ENCODE results near the gene SLC29A2. TPM values are rescaled to one million over a fixed set of nuclear protein-coding genes. Genes with fewer than 3 reads are reported as not detected.
"Not testable (repeated sequence)": the region's sequence is repeated elsewhere in the genome, so short reads cannot be mapped to it uniquely, and the experiment has no call there.

Gene SLC29A2
- total and polyA plus RNA-seq, 2 donors (not counting 1 experiment from before 2014, with no cell fraction given) = 16.2 to 18.5 TPM

DNA sequence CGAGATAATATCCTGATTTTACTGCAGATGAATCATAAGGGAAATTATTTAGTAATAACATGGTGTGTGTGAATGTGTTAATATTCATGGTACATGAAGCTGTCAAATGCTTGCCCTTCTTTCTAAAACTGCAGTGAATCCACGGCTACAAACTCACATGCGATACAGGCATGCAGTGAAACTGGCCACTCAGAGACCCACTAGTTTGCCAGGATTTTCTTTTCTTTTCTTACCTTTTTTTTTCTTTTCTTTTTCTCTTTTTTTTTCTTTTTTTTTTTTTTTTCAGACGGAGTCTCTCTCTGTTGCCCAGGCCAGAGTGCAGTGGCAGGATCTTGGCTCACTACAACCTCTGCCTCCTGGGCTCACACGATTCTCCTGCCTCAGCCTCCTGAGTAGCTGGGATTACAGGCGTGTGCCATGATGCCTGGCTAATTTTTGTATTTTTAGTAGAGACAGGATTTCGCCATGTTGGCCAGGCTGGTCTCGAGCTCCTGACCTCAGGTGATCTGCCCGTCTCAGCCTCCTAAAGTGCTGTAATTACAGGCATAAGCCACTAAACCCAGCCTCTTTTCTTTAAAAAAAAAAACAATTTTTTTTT, 2.2 kb upstream of the SLC29A2 start:
- not testable (repeated sequence) for H3K4me3 ChIP-seq (ENCODE audit: control extremely low read depth in 1 of 5, extremely low read depth in 1 of 5, insufficient read depth in 1 of 5, low read depth in 2 of 5, low read length in 4 of 5); H3K9me3 Mint-ChIP-seq (ENCODE audit: insufficient read depth); H3K4me2 ChIP-seq (replicated peaks; ENCODE audit: low read depth, low read length, poor library complexity, severe bottlenecking); H3K9me3 ChIP-seq (ENCODE audit: control extremely low read depth in 1 of 3, control insufficient read depth in 2 of 3, insufficient read depth in 1 of 3, low read length in 2 of 3); H3K27ac ChIP-seq (ENCODE audit: low read length in 2 of 2); ATAC-seq (ENCODE audit: low read depth); H3K9ac ChIP-seq (ENCODE audit: low read length); H3K4me3 Mint-ChIP-seq; DNase-seq; H3K79me2 ChIP-seq (ENCODE audit: control insufficient read depth, insufficient read depth, low read length); H2AFZ ChIP-seq (ENCODE audit: insufficient read depth, low read depth, low read length, poor library complexity, severe bottlenecking); H3K36me3 ChIP-seq (replicated peaks in 1 of 2; ENCODE audit: control extremely low read depth in 1 of 2, control insufficient read depth in 1 of 2, extremely low read depth in 1 of 2, insufficient read depth in 2 of 2, low read length in 1 of 2); H3K27me3 ChIP-seq (replicated peaks in 1 of 4; ENCODE audit: control extremely low read depth in 1 of 4, control insufficient read depth in 3 of 4, insufficient read depth in 4 of 4, low read length in 3 of 4); H3K27ac Mint-ChIP-seq; H3K27me3 Mint-ChIP-seq; H4K20me1 ChIP-seq (ENCODE audit: control insufficient read depth, insufficient read depth, low read length, poor library complexity, severe bottlenecking)
- WGBS (ENCODE audit: insufficient coverage) = 88% methylated on average over 3 of the region's 9 CpGs
- peaks cover 10% of the 10 kb centered on the region for H3K4me1 Mint-ChIP-seq
- intact Hi-C loops (cut with micrococcal nuclease) = loop anchor here (2.0 to 5.0 kb wide), 2 partner anchors 13 to 86 kb away; partner anchors contain the start of gene YIF1A
- H3K4me1 ChIP-seq (ENCODE audit: control insufficient read depth in 2 of 2, insufficient read depth in 2 of 2, low read length in 2 of 2) = peaks cover 9 to 15% of the 10 kb centered on the region in 2 donors
- ChIA-PET CTCF (interaction anchor here (0.8 to 4.2 kb wide), 6 partner anchors 8 to 380 kb away, joined by 3 to 29 read pairs (median 4); no protein-coding TSS in a partner anchor), POLR2A (interaction anchor here (0.6 kb wide), 1 partner anchor 1685 kb away, joined by 3 read pairs; no protein-coding TSS in a partner anchor)

DNA sequence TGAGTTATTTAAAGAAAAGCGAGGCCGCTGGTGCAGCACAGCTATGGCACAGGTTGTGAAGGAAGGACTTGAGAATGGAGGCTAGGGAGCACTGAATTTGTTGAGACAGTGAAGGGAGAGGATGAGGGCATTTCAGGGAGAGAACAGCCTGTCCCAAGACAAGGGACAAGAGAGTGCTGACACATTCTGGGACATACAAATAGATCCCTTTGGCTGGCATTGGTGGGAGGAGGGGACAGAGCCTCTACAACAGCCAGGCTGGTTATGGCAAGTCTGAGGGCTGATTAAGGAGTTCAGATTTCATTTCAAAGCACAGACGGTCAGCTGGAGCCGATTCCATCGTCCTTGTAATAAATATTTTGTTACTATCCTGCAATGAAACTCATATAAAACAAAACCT, 1.7 kb upstream of the SLC29A2 start:
- 86% methylated on average over 2 of the region's 5 CpGs for WGBS (ENCODE audit: insufficient coverage)

More for the DNA sequence above, 1.7 kb upstream of the SLC29A2 start:
- H3K4me1 Mint-ChIP-seq = peaks cover 10% of the 10 kb centered on the region
- H3K4me3 Mint-ChIP-seq = peak overlapping the region; percentile 34
- CTCF ChIA-PET = interaction anchor here (0.8 to 4.2 kb wide), 4 partner anchors 9 to 381 kb away, joined by 3 to 29 read pairs (median 5); no protein-coding TSS in a partner anchor
- POLR2A ChIA-PET = no interaction called here
- DNase-seq (no peak), ATAC-seq (ENCODE audit: low read depth) (no peak)
- H3K36me3 ChIP-seq (replicated peaks in 1 of 2; ENCODE audit: control extremely low read depth in 1 of 2, control insufficient read depth in 1 of 2, extremely low read depth in 1 of 2, insufficient read depth in 2 of 2, low read length in 1 of 2) = no peaks in the 10 kb centered on the region
- H3K9ac ChIP-seq (ENCODE audit: low read length) = no peak overlapping the region
- H3K9me3 Mint-ChIP-seq (ENCODE audit: insufficient read depth) = no peaks in the 10 kb centered on the region
- intact Hi-C loops (cut with micrococcal nuclease) = loop anchor here (2.0 to 5.0 kb wide), 2 partner anchors 14 to 86 kb away; partner anchors contain the start of gene YIF1A
- H3K4me3 ChIP-seq (ENCODE audit: control extremely low read depth in 1 of 5, extremely low read depth in 1 of 5, insufficient read depth in 1 of 5, low read depth in 2 of 5, low read length in 4 of 5) = no peak overlapping the region
- peak overlapping the region; percentile 53 for H3K27ac Mint-ChIP-seq
- H3K4me1 ChIP-seq (ENCODE audit: control insufficient read depth in 2 of 2, insufficient read depth in 2 of 2, low read length in 2 of 2) = peaks cover 9 to 15% of the 10 kb centered on the region in 2 donors
- H3K27me3 ChIP-seq (replicated peaks in 1 of 4; ENCODE audit: control extremely low read depth in 1 of 4, control insufficient read depth in 3 of 4, insufficient read depth in 4 of 4, low read length in 3 of 4) = peaks cover 0 to 3% (median 0%) of the 10 kb centered on the region in 4 experiments
- H3K4me2 ChIP-seq (replicated peaks; ENCODE audit: low read depth, low read length, poor library complexity, severe bottlenecking) = no peak overlapping the region
- no peak overlapping the region for H3K27ac ChIP-seq (ENCODE audit: low read length in 2 of 2)
- H3K9me3 ChIP-seq (ENCODE audit: control extremely low read depth in 1 of 3, control insufficient read depth in 2 of 3, insufficient read depth in 1 of 3, low read length in 2 of 3) = peaks cover 0 to 10% (median 0%) of the 10 kb centered on the region in 3 donors
- no peak overlapping the region for H2AFZ ChIP-seq (ENCODE audit: insufficient read depth, low read depth, low read length, poor library complexity, severe bottlenecking)
- no peak for TF ChIP-seq EZH2 (IDR thresholded peaks at IDR 0.05; ENCODE audit: borderline replicate concordance, insufficient read depth, low read depth, low read length, poor library complexity, severe bottlenecking)
- TF ChIP-seq, protein P1, sequence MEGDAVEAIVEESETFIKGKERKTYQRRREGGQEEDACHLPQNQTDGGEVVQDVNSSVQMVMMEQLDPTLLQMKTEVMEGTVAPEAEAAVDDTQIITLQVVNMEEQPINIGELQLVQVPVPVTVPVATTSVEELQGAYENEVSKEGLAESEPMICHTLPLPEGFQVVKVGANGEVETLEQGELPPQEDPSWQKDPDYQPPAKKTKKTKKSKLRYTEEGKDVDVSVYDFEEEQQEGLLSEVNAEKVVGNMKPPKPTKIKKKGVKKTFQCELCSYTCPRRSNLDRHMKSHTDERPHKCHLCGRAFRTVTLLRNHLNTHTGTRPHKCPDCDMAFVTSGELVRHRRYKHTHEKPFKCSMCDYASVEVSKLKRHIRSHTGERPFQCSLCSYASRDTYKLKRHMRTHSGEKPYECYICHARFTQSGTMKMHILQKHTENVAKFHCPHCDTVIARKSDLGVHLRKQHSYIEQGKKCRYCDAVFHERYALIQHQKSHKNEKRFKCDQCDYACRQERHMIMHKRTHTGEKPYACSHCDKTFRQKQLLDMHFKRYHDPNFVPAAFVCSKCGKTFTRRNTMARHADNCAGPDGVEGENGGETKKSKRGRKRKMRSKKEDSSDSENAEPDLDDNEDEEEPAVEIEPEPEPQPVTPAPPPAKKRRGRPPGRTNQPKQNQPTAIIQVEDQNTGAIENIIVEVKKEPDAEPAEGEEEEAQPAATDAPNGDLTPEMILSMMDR (IDR thresholded peaks at IDR 0.05) = no peak
- no peaks in the 10 kb centered on the region for H3K79me2 ChIP-seq (ENCODE audit: control insufficient read depth, insufficient read depth, low read length)
- peaks cover 5% of the 10 kb centered on the region for H3K27me3 Mint-ChIP-seq
- no peaks in the 10 kb centered on the region for H4K20me1 ChIP-seq (ENCODE audit: control insufficient read depth, insufficient read depth, low read length, poor library complexity, severe bottlenecking)

Data from B cell (primary cell).